Neural progenitor cell (in vitro differentiated cells): ENCODE results near the gene C3orf52.
A peak's percentile ranks its signal among the peaks of the same experiment; 100 is the strongest.

Experiments used
- EZH2 ChIP-seq: fragments of 200-600 bp; sonication (generic); IDR thresholded peaks from 2 replicates; pipeline ENCODE4 v1.6.1; 2017; ENCODE audit warnings: antibody characterized with exemption, mild to moderate bottlenecking, moderate library complexity
- EZH2phosphoT487 ChIP-seq: fragments of 200-600 bp; sonication (generic); IDR thresholded peaks from 2 replicates; pipeline ENCODE4 v1.6.1; 2017; ENCODE audit warnings: antibody characterized with exemption
- TF ChIP-seq, protein P1 (sequence below): fragments of 200-600 bp; sonication (generic); IDR thresholded peaks from 2 replicates; pipeline ENCODE4 v1.5.1; 2017; ENCODE audit warnings: antibody characterized with exemption, mild to moderate bottlenecking

DNA sequence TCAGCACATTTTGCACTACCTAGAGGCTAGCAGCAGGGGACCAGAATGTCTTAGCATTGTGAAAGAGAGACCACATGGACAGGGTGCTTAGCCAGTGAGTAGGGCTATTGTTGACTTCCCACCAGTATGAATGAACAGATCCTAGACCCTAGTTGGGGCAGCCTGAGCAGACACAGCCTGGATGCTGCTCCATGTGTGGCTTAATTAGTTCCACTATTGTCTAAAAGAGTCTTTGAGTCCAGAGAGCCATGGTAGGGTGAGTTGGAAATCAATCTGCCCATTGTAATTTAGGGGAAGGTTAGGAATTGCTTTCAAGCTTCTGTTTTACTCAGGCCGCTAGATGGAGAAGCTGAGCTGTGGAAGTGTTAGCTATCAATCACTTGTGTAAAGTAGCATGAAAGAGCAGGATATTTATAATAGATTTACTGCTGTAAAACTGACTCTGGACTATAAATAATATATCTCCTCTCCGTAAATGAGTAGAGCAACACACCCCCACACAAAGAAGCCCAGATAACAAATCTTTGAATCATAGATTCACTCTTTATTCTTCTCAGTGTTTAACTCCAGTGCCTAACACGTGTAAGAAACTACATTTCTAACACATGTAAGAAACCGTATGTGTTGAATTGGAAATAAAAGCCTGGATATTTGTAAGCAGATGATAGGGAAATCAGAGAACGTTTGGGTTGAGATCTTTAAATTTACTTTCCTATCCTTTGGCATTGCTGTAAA lies 50.9 kb downstream of the C3orf52 start:
- TF ChIP-seq, protein P1, sequence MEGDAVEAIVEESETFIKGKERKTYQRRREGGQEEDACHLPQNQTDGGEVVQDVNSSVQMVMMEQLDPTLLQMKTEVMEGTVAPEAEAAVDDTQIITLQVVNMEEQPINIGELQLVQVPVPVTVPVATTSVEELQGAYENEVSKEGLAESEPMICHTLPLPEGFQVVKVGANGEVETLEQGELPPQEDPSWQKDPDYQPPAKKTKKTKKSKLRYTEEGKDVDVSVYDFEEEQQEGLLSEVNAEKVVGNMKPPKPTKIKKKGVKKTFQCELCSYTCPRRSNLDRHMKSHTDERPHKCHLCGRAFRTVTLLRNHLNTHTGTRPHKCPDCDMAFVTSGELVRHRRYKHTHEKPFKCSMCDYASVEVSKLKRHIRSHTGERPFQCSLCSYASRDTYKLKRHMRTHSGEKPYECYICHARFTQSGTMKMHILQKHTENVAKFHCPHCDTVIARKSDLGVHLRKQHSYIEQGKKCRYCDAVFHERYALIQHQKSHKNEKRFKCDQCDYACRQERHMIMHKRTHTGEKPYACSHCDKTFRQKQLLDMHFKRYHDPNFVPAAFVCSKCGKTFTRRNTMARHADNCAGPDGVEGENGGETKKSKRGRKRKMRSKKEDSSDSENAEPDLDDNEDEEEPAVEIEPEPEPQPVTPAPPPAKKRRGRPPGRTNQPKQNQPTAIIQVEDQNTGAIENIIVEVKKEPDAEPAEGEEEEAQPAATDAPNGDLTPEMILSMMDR: peak; percentile 83
- no peak for TF ChIP-seq EZH2
- peak; percentile 62 for TF ChIP-seq EZH2phosphoT487
